Smooth muscle cell (in vitro differentiated cells): ENCODE data around the gene PRAC2. TPM values are rescaled to one million over a fixed set of nuclear protein-coding genes. Genes with fewer than 3 reads are reported as not detected.

Experiments
- DNase-seq: peaks from one replicate; lab custom pipeline; 2025; ENCODE audit not compliant: unreplicated experiment; lab: John Stamatoyannopoulos, UW
- H2AFZ ChIP-seq: fragments of 200-600 bp; sonication (generic); 2 replicates; pipeline ENCODE4 v1.6.0; 2016; ENCODE audit warnings: antibody characterized with exemption, low read depth, mild to moderate bottlenecking
- H3F3A ChIP-seq: fragments of 200-600 bp; sonication (generic); 2 replicates; pipeline ENCODE4 v1.6.0; 2017; ENCODE audit warnings: antibody characterized with exemption, low read depth
- H3K27ac ChIP-seq: fragments of 200-600 bp; sonication (generic); 2 replicates; pipeline ENCODE4 v1.5.1; 2016; ENCODE audit warnings: low read depth, mild to moderate bottlenecking
- H3K27me3 ChIP-seq: fragments of 200-600 bp; sonication (generic); 2 replicates; pipeline ENCODE4 v1.6.1; 2016; ENCODE audit warnings: low read depth, mild to moderate bottlenecking
- H3K36me3 ChIP-seq: fragments of 200-600 bp; sonication (generic); 2 replicates; pipeline ENCODE4 v1.5.1; 2016; ENCODE audit warnings: low read depth
- H3K4me1 ChIP-seq: fragments of 200-600 bp; sonication (generic); 2 replicates; pipeline ENCODE4 v1.5.1; 2016; ENCODE audit warnings: low read depth
- H3K4me2 ChIP-seq: fragments of 200-600 bp; sonication (generic); 2 replicates; pipeline ENCODE4 v1.6.0; 2016; ENCODE audit warnings: mild to moderate bottlenecking
- H3K4me3 ChIP-seq: fragments of 200-600 bp; sonication (generic); 2 replicates; pipeline ENCODE4 v1.5.1; 2016; ENCODE audit warnings: mild to moderate bottlenecking
- H3K79me2 ChIP-seq: fragments of 200-600 bp; sonication (generic); 2 replicates; pipeline ENCODE4 v1.6.0; 2016; ENCODE audit warnings: low read depth, mild to moderate bottlenecking
- H3K9ac ChIP-seq: fragments of 200-600 bp; sonication (generic); 2 replicates; pipeline ENCODE4 v1.6.0; 2016; ENCODE audit warnings: low read depth
- H3K9me3 ChIP-seq: fragments of 200-600 bp; sonication (generic); replicated peaks from 2 replicates; pipeline ENCODE4 v1.5.1; 2016; ENCODE audit warnings: low read depth
- H4K20me1 ChIP-seq: fragments of 200-600 bp; sonication (generic); 2 replicates; pipeline ENCODE4 v1.6.0; 2016; ENCODE audit warnings: low read depth
- CTCF ChIP-seq: fragments of 200-600 bp; sonication (generic); IDR thresholded peaks from 2 replicates; pipeline ENCODE4 v1.5.1; 2017; ENCODE audit warnings: borderline replicate concordance, mild to moderate bottlenecking, antibody characterized with exemption; ENCODE audit not compliant: insufficient read depth, poor library complexity, severe bottlenecking
- WGBS: methylation state at CpG from one replicate; pipeline ENCODE4 v1.1.7; 2016; ENCODE audit warnings: low lambda C conversion rate; 5-methylcytosine and 5-hydroxymethylcytosine counted together
- polyA plus RNA-seq: library from polyadenylated mRNA; unstranded; fragments of >200 nt; fragmentation: Nextera tagmentation; extraction: Ambion mirVana; gene quantifications from 2 replicates; pipeline ENCODE4 v1.2.1, GENCODE V29; 2016
- total RNA-seq: library from RNA; depleted of rRNA; stranded (reverse); fragments of >200 nt; gene quantifications from 2 replicates; pipeline ENCODE4 v1.2.3, GENCODE V29; 2014

PRAC2 gene
- total and polyA plus RNA-seq, 2 experiments from 2014 or later = 3.5 to 7.8 TPM

- H3K4me2 ChIP-seq = peak overlapping the region; percentile 87
- H3K4me3 ChIP-seq = peak overlapping the region; percentile 40
- peak overlapping the region; percentile 77 for H3K9ac ChIP-seq
- peaks cover 10% of the 10 kb centered on the region for H3K79me2 ChIP-seq
- H3K36me3 ChIP-seq = no peaks in the 10 kb centered on the region
- H3K9me3 ChIP-seq = no peaks in the 10 kb centered on the region
- 2% methylated on average over 24 of the region's 24 CpGs for WGBS
- peak overlapping the region; percentile 71 for H2AFZ ChIP-seq
- H3K27ac ChIP-seq = peak overlapping the region; percentile 89
- peaks cover 15% of the 10 kb centered on the region for H3K27me3 ChIP-seq
- H4K20me1 ChIP-seq = no peaks in the 10 kb centered on the region
- no peak for TF ChIP-seq CTCF
- peaks cover 10% of the 10 kb centered on the region for H3F3A ChIP-seq
- no peaks in the 10 kb centered on the region for H3K4me1 ChIP-seq
- no peak for DNase-seq
Observed at GRCh38 chr17:48718227-48718760, 4.7 kb upstream of the PRAC2 start.

DNA sequence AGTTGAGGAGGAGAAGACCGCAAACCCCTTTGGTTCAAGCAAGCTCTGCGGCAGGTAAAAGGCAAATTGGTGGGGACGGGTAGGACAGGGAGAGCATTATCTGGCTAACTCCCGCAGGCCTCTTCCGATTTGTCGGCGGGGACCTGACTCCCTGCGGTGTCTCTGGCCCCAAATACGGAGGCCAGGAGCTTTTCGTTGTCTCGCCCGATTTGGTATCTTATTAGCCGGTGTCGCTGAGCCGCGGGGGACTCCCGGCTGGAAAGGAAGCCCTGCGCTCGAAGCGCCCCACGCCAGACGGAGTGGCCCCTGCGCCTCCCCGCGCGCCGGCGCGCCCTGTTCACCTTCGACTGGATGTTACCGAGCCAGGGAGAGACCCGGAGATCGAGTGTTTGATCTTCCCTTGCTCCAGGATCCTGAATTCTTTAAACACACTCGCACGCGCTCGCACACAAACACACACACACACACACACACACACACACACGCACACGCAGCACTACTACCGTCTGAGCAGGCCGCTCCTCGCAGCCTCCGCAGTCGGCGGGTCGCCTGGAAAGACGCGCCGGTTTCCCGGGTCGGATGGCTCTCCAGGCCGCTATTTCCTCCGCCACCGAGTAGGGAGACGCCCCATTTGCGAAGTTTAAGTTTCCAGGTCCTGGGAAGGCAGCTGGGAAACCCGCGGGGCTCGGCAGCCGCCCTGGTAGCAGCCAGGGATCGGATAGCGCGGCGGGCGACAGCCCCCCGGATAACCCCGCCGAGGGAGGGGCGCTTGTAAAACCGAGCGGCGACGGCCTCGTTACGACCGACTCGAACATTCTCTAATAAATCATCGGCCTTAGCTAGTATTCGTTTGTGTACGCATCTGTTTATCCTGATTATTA, 4.0 kb upstream of the PRAC2 start:
- TF ChIP-seq CTCF = no peak
- H3K79me2 ChIP-seq = peaks cover 10% of the 10 kb centered on the region
- H3K36me3 ChIP-seq = no peaks in the 10 kb centered on the region
- WGBS = 1% methylated on average over 79 of the region's 80 CpGs
- no peaks in the 10 kb centered on the region for H3K4me1 ChIP-seq
- peak overlapping the region; percentile 77 for H3K9ac ChIP-seq
- peak overlapping the region; percentile 89 for H3K27ac ChIP-seq
- H2AFZ ChIP-seq = peak overlapping the region; percentile 71
- peak overlapping the region; percentile 87 for H3K4me2 ChIP-seq
- no peak for DNase-seq
- H4K20me1 ChIP-seq = no peaks in the 10 kb centered on the region
- no peaks in the 10 kb centered on the region for H3K9me3 ChIP-seq
- H3K4me3 ChIP-seq = peak overlapping the region; percentile 40
- H3F3A ChIP-seq = peaks cover 10% of the 10 kb centered on the region
- H3K27me3 ChIP-seq = peaks cover 15% of the 10 kb centered on the region

DNA sequence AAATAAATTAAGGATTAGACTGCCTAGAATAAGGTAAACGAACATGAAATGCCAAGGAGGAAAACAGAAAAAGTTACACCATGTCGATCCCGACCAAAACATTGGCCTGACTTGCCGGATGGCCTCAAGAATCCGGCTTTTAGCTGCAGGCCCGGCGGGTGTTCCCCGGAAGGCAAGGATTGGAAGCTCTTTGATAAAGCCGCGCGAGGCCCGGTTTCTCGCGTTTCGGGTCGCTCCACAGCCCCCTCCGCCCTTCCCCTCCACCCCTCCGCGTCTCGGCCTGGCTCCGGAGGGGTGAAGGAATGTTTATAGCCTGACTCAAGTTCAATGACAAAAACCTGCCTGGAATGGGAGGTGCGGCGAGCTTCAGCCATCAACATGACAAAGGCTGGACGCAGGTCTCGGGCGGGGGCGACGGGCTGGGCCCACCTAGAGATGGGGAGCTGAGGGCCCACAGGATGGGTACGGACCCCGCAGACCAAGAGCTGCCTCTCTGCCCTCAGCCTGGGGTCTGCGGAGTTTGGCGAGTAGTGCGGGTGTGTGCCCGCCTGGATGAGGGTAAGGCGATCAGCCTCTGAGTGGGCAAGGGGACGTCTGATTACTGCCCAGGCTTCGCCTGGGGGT, 3.2 kb upstream of the PRAC2 start:
- peak overlapping the region; percentile 71 for H2AFZ ChIP-seq
- H3F3A ChIP-seq = peaks cover 10% of the 10 kb centered on the region
- H3K27ac ChIP-seq = peak overlapping the region; percentile 89
- peak overlapping the region; percentile 77 for H3K9ac ChIP-seq
- peaks cover 15% of the 10 kb centered on the region for H3K27me3 ChIP-seq
- no peaks in the 10 kb centered on the region for H3K9me3 ChIP-seq
- peak overlapping the region; percentile 87 for H3K4me2 ChIP-seq
- no peak for DNase-seq
- H3K36me3 ChIP-seq = no peaks in the 10 kb centered on the region
- no peaks in the 10 kb centered on the region for H4K20me1 ChIP-seq
- peaks cover 10% of the 10 kb centered on the region for H3K79me2 ChIP-seq
- peak overlapping the region; percentile 40 for H3K4me3 ChIP-seq
- no peaks in the 10 kb centered on the region for H3K4me1 ChIP-seq
- no peak for TF ChIP-seq CTCF
- WGBS = 5% methylated on average over 37 of the region's 37 CpGs
